T47D (cell line): ENCODE results near the gene KCNJ11.
"Not testable (repeated sequence)": the region's sequence is repeated elsewhere in the genome, so short reads cannot be mapped to it uniquely, and the experiment has no call there.

Experiments
- DNase-seq, 2 experiments: peaks; one replicate each; pipeline versions ENCODE4 v3.0.0 to v3.0.0-alpha.2; 2011 to 2012; ENCODE audit warnings: low read depth in 1 of 2, low spot score in 1 of 2
- JUND ChIP-seq: IDR thresholded peaks from 2 replicates; pipeline ENCODE4 v1.6.1; 2012; ENCODE audit warnings: low read depth
- in situ Hi-C: cut with HindIII; loops from 2 replicates; pipeline ENCODE4 v1.10.0; 2016; ENCODE audit warnings: low sequenced_read_pairs, low pct_unique_long_range_greater_than_20kb

The KCNJ11 gene

DNA sequence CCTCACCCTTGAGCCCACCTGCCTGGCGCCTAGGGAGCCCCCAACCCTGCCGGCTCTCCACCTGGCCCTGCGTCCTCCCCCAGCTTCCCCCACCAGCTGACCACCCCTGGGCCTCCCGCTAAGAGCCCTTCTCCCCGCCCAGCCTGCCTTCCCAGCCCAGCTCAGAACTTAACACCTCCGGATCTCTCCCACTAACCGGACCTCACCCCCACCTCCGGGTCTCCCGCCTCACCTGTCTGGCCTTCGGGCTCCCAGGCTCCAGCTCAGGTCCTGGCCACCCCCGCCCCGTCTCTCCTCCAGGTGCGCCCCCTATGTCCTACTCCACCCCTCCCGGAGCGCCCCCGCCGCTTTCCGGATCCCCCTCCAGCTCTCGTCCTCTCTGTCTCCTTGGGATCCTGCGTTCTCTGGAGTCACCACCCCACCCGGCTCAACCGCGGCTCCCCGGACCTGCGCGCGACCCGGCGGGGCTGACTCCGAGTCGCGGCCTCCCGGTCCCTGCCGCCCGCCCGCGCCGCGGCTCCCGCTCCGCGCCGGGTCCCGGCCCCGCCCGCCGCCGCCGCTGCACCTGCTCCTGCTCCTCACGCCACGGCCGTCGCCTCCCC is at the start of gene KCNJ11:
TSS of gene KCNJ11 (minus strand) at position 51 of the 602 bp plus-strand sequence. CDS start 568 bp downstream, outside the sequence.
- DNase-seq: peak in 1 of 2 experiments; percentile 24
- TF ChIP-seq JUND: no peak
- in situ Hi-C loops: no loop called here

DNA sequence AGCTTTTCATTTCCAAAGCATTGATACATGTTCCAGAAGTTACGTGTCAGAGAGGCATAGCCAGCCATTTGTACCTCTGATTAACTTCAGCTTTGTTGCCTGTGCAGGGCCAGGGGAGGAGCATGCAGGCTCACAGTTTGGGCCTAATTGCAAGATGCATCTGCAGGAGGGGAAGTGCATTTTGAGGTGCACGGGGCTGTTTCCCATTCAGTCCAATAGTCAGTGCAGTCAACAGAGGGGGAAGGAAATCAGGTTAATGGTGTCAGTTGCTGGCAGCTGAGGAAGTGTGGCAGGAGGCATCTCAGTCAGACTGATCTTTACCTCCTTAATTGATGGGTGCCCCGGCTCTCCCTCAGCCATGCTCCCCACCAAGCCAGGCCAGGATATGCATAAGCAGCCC is 48.9 kb upstream of the KCNJ11 start:
- DNase-seq: no peak
- in situ Hi-C loops: no loop called here
- TF ChIP-seq JUND: no peak

DNA sequence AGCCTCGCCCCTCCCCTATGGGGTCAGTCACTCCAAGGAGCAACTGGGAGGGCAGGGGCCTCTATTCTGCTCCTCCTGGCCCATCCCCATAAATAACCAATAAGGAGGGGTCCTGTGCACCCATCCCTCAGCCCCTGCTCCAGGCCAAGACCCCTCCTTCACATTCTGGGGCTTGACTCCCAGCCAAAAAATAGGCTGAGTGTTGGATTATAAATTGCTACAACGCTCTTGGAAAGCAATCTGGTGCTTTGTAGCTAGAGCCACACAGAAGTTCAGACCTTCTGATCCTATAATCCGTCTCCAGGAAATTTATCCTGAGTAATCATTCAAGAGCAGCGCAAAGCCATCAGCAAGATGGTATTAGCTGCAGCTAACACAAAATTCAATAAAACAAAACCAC is 45.6 kb upstream of the KCNJ11 start:
- no peak for TF ChIP-seq JUND
- in situ Hi-C loops: no loop called here
- DNase-seq: no peak

DNA sequence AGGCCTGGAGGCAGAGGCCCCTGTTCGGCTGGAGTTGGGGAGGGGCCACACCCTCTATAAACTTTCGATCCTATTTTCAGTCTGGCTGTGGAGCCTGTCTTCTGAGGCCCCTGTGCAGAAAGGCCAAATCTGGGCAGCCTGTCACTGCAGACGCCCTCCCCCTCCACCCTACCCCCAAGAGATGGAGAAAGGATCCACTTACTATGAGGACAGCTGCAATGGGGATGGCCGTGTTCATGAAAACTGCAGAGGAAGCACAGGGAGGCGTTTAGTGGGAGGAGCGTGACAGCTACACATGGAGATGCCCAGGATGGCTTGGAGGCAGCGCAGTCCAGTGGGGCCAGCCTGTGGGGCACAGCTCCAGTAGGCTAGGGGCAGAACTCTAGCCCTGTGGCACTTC is 43.5 kb upstream of the KCNJ11 start:
- DNase-seq: no peak
- in situ Hi-C loops: no loop called here
- no peak for TF ChIP-seq JUND

DNA sequence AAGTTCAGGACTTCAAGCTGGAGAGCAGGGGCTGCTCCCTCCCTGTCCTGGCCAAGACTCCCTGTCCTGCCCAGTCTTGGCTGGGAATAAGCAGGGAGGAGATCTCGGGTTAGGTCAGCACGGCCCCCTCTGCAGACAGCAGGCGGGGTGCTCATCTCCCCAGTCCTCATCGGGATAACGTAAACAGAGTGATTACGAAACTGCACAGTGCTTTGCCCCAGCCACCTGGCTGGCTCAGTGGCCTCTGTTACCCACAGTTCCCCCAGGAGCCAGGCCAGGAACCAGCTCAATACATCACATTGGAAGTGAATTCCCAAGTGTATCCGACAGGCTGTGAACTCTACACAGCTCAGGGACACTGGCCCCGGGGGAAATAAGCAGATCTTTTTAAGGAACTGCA is 42.7 kb upstream of the KCNJ11 start:
- in situ Hi-C loops: no loop called here

DNA sequence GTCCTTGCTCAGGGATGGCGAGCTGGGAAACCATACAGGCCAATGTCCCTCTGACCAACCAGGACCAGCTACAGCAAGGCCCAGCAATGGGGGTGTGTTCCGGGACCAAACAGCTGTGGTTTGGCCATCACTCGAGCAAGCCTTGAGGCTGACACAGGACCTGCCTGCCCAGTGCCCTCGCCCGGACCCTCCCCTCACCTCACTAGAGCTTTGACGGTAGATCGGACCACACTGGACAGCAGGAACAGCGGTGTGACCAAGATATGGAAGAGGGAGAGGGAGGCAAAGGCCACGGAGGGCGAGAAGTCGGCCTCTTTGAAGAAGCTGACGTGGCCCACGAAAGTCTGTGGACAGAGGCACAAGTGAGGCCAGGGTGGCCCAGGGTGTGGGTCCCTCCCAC is 42.2 kb upstream of the KCNJ11 start:
- no peak for TF ChIP-seq JUND
- in situ Hi-C loops: no loop called here
- DNase-seq: no peak

More for the DNA sequence above, 42.7 kb upstream of the KCNJ11 start:
- DNase-seq: no peak
- TF ChIP-seq JUND: no peak

DNA sequence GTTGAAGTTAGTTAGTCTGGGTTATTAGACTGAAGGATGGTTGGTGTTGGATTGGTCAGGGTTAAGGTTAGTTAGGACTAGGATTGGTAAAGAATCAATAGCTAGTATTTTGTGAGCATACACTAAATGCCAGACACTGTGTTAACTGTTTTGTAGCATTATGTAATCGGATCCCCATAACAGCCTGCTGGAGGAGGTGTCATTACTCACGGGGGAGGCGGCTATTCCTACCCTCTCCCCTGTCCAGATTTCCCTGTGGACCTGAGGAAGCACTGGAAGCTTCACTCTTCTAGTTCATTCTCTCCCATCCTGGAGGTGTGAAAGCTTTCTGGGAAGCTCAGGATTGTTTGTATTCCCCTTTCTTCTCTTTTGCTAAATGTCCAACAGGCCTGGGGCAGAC is 40.5 kb upstream of the KCNJ11 start:
- in situ Hi-C loops: no loop called here

DNA sequence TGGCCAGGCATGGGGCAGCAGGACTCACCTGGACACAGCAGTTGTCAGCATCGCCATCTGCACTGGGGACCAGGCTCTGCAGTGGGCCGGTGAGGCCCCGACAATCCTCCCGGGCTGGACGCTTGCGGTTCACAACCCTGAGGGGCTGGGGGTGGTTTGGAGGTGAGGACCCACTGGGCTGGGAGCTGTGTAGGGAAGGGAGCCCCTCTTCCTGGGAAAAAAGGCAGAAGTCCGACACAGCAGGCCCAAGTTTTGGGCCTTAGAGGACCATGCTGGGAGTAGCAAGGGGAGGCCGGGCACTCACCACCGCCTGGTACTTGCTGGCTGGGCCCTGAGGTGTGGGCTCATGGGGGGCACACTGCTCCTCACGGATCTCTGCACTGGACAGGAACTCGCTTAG is 39.8 kb upstream of the KCNJ11 start:
- no peak for DNase-seq
- TF ChIP-seq JUND: no peak
- in situ Hi-C loops: no loop called here

More for the DNA sequence above, 40.5 kb upstream of the KCNJ11 start:
- no peak for DNase-seq
- no peak for TF ChIP-seq JUND

DNA sequence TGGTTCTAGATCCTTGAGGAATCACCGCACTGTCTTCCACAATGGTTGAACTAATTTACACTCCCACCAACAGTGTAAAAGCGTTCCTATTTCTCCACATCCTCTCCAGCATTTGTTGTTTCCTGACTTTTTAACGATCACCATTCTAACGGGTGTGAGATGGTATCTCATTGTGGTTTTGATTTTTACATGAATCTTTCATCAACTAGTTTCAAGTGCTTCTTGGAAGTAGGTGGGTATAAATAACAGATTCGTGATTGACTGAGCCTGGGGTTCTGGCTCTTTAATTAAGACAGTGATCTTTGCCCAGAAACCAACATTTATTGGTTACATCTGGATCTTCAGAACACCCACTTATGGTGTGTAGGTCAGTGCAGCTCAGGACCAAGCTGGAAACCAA is 37.8 kb upstream of the KCNJ11 start:
- DNase-seq, in situ Hi-C loops: not testable (repeated sequence)

DNA sequence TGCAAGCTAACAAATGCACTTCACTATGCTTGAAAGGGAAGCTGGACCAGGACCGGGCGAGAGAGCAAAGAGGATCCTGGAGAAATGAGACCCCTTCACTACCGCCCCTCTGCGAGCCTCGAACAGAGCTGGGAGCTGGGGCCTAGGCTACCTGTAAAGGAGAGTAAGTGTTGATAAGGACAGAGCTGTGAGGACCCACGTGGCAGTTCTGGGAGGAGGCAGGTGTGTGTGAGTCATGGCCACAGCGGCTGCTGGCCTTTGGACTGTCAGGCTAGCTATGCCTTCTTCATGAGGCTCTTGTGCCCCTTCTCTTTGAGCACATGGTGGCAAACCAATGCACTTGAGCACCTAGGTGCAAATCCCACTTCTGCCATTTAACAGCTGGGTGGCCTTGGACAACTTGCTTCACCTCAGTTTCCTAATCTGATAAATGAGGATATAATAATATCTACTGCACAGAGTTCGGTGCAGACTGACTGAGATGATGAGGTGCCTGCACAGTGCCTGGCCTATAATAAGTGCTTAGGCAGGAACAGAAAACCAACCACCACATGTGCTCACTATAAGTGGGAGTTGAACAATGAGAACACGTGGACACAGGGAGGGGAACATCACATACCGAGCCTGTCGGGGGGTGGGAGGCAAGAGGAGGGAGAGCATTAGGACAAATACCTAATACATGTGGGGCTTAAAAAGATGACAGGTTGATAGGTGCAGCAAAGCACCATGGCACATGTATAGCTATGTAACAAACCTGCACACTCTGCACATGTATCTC is 35.3 kb upstream of the KCNJ11 start:
- DNase-seq: no peak
- in situ Hi-C loops: no loop called here
- no peak for TF ChIP-seq JUND

DNA sequence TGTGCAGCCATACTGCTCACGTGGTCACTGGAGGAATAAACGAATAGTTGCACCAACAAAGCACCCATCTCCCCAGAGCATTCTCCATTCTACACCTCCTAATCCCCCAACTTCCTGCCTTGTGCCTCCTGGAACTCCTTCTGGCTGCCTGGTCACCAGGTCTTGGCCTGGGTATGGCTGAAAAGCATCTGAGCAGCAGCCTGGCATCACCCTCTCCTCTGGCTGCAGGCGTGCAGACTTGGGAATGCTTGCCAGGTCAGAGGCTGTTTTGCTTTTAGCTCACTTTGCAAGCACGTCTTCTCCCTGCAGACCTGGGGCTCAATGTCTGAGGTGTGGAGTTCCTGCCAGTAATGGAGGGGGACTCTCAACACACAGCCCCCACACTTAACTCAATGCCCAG is 33.3 kb upstream of the KCNJ11 start:
- TF ChIP-seq JUND: no peak
- DNase-seq: no peak
- in situ Hi-C loops: no loop called here

DNA sequence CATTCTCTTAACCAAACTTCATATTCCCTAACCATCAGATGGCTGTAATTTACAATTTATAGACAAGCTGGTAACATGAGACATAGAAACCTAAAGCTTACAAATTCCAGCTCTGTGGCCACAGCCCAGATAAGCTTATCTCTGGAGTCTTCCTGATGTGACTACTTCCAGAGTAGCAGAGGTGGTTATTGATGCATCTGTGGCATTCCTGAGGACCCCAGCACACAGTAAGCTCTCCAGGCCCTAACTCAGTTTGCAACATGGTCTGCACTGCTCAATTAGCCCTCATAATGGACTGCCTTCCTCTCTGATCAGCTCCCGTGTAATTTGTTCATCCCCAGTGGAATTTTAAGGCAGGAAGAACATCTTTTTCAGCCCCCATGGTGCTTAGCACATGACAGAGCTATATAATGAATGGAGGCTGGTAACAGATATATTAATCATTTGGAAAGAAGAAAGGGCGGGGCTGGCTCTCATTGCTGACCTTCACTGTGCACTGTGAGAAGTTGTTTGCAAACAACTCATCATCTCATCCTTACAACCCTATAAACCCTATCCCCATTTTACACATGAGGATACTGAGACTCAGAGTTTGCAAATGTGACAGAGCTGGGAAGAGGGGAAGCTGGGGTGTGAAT is 30.1 kb upstream of the KCNJ11 start:
- in situ Hi-C loops: no loop called here
- no peak for DNase-seq
- TF ChIP-seq JUND: no peak

DNA sequence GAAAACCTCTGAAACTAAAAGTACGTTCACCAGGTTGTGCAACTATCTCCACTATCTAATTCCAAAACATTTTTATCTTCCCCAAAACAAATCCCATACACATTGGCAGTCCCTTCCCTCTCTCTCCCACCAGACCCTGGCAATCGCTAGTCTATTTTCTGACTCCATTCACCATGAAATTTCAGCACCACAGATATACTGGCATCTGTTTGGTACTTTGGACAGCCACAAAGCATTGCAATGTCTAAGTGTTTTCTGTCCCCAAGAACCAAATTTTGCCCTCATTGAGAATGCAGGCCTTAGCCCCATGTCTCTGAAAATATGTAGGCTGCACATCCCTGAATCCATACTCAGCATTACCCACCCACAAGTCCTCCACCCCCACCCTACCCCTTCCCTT is 28.0 kb upstream of the KCNJ11 start:
- in situ Hi-C loops: no loop called here
- TF ChIP-seq JUND: no peak
- DNase-seq: no peak
